Measurements from ENCODE around the gene QDPR. TPM values are rescaled to one million over a fixed set of nuclear protein-coding genes. Genes with fewer than 3 reads are reported as not detected.

Gene QDPR
- total and polyA plus RNA-seq, 7 experiments from 2014 or later, result 11.8 to 50.5 (median 24.3) TPM

GRCh38 chr4:17482716-17483115 lies 29.2 kb downstream of the QDPR start:
- Mint-ChIP-seq H3K36me3 (peaks cover 8 to 31% (median 18%) of the 10 kb centered on the region in 5 donors), H3K9me3 (peaks cover 0 to 4% (median 0%) of the 10 kb centered on the region in 11 donors), H3K4me1 (no peaks in the 10 kb centered on the region), H3K27ac (no peak overlapping the region), H3K27me3 (no peaks in the 10 kb centered on the region), H3K4me3 (no peak overlapping the region)
- Histone ChIP-seq H3K4me3 (ENCODE audit: low read length) (no peak overlapping the region), H3K27me3 (ENCODE audit: control insufficient read depth in 2 of 2, insufficient read depth in 2 of 2, low read length in 2 of 2) (no peaks in the 10 kb centered on the region), H3K36me3 (ENCODE audit: control insufficient read depth in 2 of 3, insufficient read depth in 3 of 3, low read length in 3 of 3) (peaks cover 0 to 47% (median 10%) of the 10 kb centered on the region in 3 experiments), H3K9me3 (ENCODE audit: control insufficient read depth in 2 of 3, low read length in 3 of 3) (peaks cover 0 to 9% (median 0%) of the 10 kb centered on the region in 3 experiments), H3K4me1 (ENCODE audit: control insufficient read depth in 2 of 2, insufficient read depth in 2 of 2, low read length in 2 of 2) (no peaks in the 10 kb centered on the region), H3K27ac (ENCODE audit: low read depth, low read length) (no peak overlapping the region)
- ATAC-seq (no peak), DNase-seq (no peak)
- intact Hi-C loops (cut with micrococcal nuclease), result no loop called here
- ChIA-PET CTCF (no interaction called here), POLR2A (no interaction called here)

DNA sequence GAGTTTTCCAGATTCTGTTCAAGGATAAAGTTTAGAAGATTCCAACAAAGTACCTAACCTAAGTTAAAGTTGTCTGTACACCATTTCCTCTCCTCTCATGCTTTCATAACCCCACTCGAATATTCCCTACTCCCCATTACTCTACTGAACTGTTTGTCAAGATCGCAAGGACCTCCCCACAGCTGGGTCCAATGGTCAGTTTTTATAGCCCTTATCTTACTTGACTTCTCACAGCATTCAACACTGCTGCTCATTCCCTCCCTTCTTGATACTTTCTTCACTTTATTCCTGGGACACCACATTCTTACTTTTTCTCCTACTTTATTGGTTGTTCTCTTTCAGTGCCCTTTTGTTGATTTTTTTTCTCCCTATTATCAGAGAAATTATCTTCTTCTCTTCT lies 30.9 kb downstream of the QDPR start:
- Histone ChIP-seq H3K36me3 (ENCODE audit: control insufficient read depth in 2 of 3, insufficient read depth in 3 of 3, low read length in 3 of 3) (peaks cover 0 to 30% (median 0%) of the 10 kb centered on the region in 3 experiments), H3K4me1 (ENCODE audit: control insufficient read depth in 2 of 2, insufficient read depth in 2 of 2, low read length in 2 of 2) (no peaks in the 10 kb centered on the region), H3K27ac (ENCODE audit: low read depth, low read length) (no peak overlapping the region), H3K4me3 (ENCODE audit: low read length) (no peak overlapping the region), H3K27me3 (ENCODE audit: control insufficient read depth in 2 of 2, insufficient read depth in 2 of 2, low read length in 2 of 2) (no peaks in the 10 kb centered on the region), H3K9me3 (ENCODE audit: control insufficient read depth in 2 of 3, low read length in 3 of 3) (peaks cover 0 to 9% (median 0%) of the 10 kb centered on the region in 3 experiments)
- DNase-seq, result no peak
- Mint-ChIP-seq H3K4me3 (no peak overlapping the region), H3K9me3 (peaks cover 0 to 4% (median 0%) of the 10 kb centered on the region in 11 donors), H3K27me3 (no peaks in the 10 kb centered on the region), H3K27ac (no peak overlapping the region), H3K4me1 (peaks cover 0 to 5% (median 0%) of the 10 kb centered on the region in 7 donors), H3K36me3 (peaks cover 3 to 22% (median 9%) of the 10 kb centered on the region in 5 donors)
- ChIA-PET POLR2A (no interaction called here), CTCF (no interaction called here)
- no peak for ATAC-seq
- intact Hi-C loops (cut with micrococcal nuclease), result no loop called here

DNA sequence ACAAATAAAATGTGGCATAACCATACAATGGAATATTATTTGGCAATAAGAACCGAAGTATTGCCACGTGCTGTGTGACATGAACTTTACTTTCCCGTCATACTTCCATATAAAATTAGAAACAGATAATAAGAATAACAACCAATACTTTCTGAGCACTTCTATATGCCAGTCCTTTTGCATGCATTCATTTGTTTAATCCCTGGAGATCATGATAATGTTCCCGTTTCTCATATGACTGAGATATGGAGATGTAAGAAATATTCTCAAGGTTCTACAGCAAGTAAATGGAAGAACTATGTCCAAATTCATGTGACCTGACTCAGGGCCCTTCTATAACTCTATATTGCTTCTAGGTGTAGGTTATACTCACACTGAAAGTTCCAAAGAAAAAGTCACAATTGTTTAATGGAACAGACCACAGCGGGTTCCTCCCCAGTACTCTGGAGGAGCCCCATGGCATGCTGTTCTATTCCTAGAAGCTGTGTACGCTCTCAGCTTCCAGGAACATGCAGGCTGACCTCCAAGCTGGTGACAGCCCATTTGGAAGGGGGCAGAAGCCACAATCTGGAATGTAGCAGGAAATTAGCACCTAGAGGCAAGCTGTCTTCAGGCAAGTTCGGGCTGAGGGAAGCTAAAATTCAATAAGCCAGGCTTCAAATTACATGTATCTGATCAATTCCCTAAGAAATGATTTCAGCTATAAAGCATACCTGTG lies 31.5 kb downstream of the QDPR start:
- Histone ChIP-seq H3K36me3 (ENCODE audit: control insufficient read depth in 2 of 3, insufficient read depth in 3 of 3, low read length in 3 of 3) (peaks cover 0 to 27% (median 0%) of the 10 kb centered on the region in 3 experiments), H3K4me3 (ENCODE audit: low read length) (no peak overlapping the region), H3K27me3 (ENCODE audit: control insufficient read depth in 2 of 2, insufficient read depth in 2 of 2, low read length in 2 of 2) (no peaks in the 10 kb centered on the region), H3K4me1 (ENCODE audit: control insufficient read depth in 2 of 2, insufficient read depth in 2 of 2, low read length in 2 of 2) (no peaks in the 10 kb centered on the region), H3K27ac (ENCODE audit: low read depth, low read length) (no peak overlapping the region), H3K9me3 (ENCODE audit: control insufficient read depth in 2 of 3, low read length in 3 of 3) (peaks cover 0 to 9% (median 0%) of the 10 kb centered on the region in 3 experiments)
- peaks cover 0 to 4% (median 0%) of the 10 kb centered on the region in 11 donors for H3K9me3 Mint-ChIP-seq
- ATAC-seq (no peak), DNase-seq (no peak)
- H3K4me1 Mint-ChIP-seq, result peaks cover 0 to 5% (median 0%) of the 10 kb centered on the region in 7 donors
- no peak overlapping the region for H3K27ac Mint-ChIP-seq
- ChIA-PET POLR2A (no interaction called here), CTCF (no interaction called here)
- no peaks in the 10 kb centered on the region for H3K27me3 Mint-ChIP-seq
- no peak overlapping the region for H3K4me3 Mint-ChIP-seq
- peaks cover 2 to 19% (median 7%) of the 10 kb centered on the region in 5 donors for H3K36me3 Mint-ChIP-seq
- intact Hi-C loops (cut with micrococcal nuclease), result no loop called here

- ChIA-PET CTCF (no interaction called here), POLR2A (no interaction called here)
- H3K36me3 ChIP-seq (ENCODE audit: control insufficient read depth in 2 of 3, insufficient read depth in 3 of 3, low read length in 3 of 3), result peaks cover 0 to 17% (median 0%) of the 10 kb centered on the region in 3 experiments
- H3K4me3 Mint-ChIP-seq, result no peak overlapping the region
- H3K27me3 Mint-ChIP-seq, result no peaks in the 10 kb centered on the region
- H3K4me3 ChIP-seq (ENCODE audit: low read length), result no peak overlapping the region
- peaks cover 0 to 5% (median 0%) of the 10 kb centered on the region in 5 donors for H3K36me3 Mint-ChIP-seq
- peak overlapping the region in 1 of 9 donors; percentile 3 for H3K27ac Mint-ChIP-seq
- intact Hi-C loops (cut with micrococcal nuclease), result no loop called here
- no peaks in the 10 kb centered on the region for H3K27me3 ChIP-seq (ENCODE audit: control insufficient read depth in 2 of 2, insufficient read depth in 2 of 2, low read length in 2 of 2)
- ATAC-seq (no peak), DNase-seq (no peak)
- no peaks in the 10 kb centered on the region for H3K4me1 ChIP-seq (ENCODE audit: control insufficient read depth in 2 of 2, insufficient read depth in 2 of 2, low read length in 2 of 2)
- peaks cover 0 to 5% (median 0%) of the 10 kb centered on the region in 7 donors for H3K4me1 Mint-ChIP-seq
- no peak overlapping the region for H3K27ac ChIP-seq (ENCODE audit: low read depth, low read length)
- H3K9me3 ChIP-seq (ENCODE audit: control insufficient read depth in 2 of 3, low read length in 3 of 3), result peaks cover 0 to 9% (median 0%) of the 10 kb centered on the region in 3 experiments
- H3K9me3 Mint-ChIP-seq, result no peaks in the 10 kb centered on the region
These were observed 34.0 kb downstream of the QDPR start for GRCh38 chr4:17477774-17478472.

GRCh38 chr4:17476853-17477252 lies 35.0 kb downstream of the QDPR start:
- no peak for DNase-seq
- H3K4me3 ChIP-seq (ENCODE audit: low read length), result no peak overlapping the region
- H3K4me1 ChIP-seq (ENCODE audit: control insufficient read depth in 2 of 2, insufficient read depth in 2 of 2, low read length in 2 of 2), result no peaks in the 10 kb centered on the region
- Mint-ChIP-seq H3K36me3 (peaks cover 0 to 5% (median 0%) of the 10 kb centered on the region in 5 donors), H3K4me1 (peaks cover 0 to 5% (median 0%) of the 10 kb centered on the region in 7 donors), H3K27ac (no peak overlapping the region), H3K4me3 (no peak overlapping the region), H3K9me3 (no peaks in the 10 kb centered on the region), H3K27me3 (no peaks in the 10 kb centered on the region)
- POLR2A ChIA-PET, result no interaction called here
- H3K36me3 ChIP-seq (ENCODE audit: control insufficient read depth in 2 of 3, insufficient read depth in 3 of 3, low read length in 3 of 3), result peaks cover 0 to 7% (median 0%) of the 10 kb centered on the region in 3 experiments
- intact Hi-C loops (cut with micrococcal nuclease), result no loop called here
- ATAC-seq, result peak; percentile 45
- H3K9me3 ChIP-seq (ENCODE audit: control insufficient read depth in 2 of 3, low read length in 3 of 3), result peaks cover 0 to 8% (median 0%) of the 10 kb centered on the region in 3 experiments
- CTCF ChIA-PET, result interaction anchor here (0.7 kb wide), 1 partner anchor 1103 kb away, joined by 7 read pairs; no protein-coding TSS in a partner anchor
- no peaks in the 10 kb centered on the region for H3K27me3 ChIP-seq (ENCODE audit: control insufficient read depth in 2 of 2, insufficient read depth in 2 of 2, low read length in 2 of 2)
- H3K27ac ChIP-seq (ENCODE audit: low read depth, low read length), result no peak overlapping the region

- Mint-ChIP-seq H3K27ac (no peak overlapping the region), H3K9me3 (no peaks in the 10 kb centered on the region), H3K36me3 (peaks cover 0 to 12% (median 5%) of the 10 kb centered on the region in 5 donors), H3K4me1 (peaks cover 0 to 5% (median 0%) of the 10 kb centered on the region in 7 donors), H3K27me3 (no peaks in the 10 kb centered on the region), H3K4me3 (no peak overlapping the region)
- Histone ChIP-seq H3K36me3 (ENCODE audit: control insufficient read depth in 2 of 3, insufficient read depth in 3 of 3, low read length in 3 of 3) (no peaks in the 10 kb centered on the region), H3K9me3 (ENCODE audit: control insufficient read depth in 2 of 3, low read length in 3 of 3) (no peaks in the 10 kb centered on the region), H3K4me3 (ENCODE audit: low read length) (no peak overlapping the region), H3K27me3 (ENCODE audit: control insufficient read depth in 2 of 2, insufficient read depth in 2 of 2, low read length in 2 of 2) (no peaks in the 10 kb centered on the region), H3K4me1 (ENCODE audit: control insufficient read depth in 2 of 2, insufficient read depth in 2 of 2, low read length in 2 of 2) (no peaks in the 10 kb centered on the region), H3K27ac (ENCODE audit: low read depth, low read length) (no peak overlapping the region)
- DNase-seq (no peak), ATAC-seq (no peak)
- ChIA-PET POLR2A (no interaction called here), CTCF (no interaction called here)
- intact Hi-C loops (cut with micrococcal nuclease), result no loop called here
These were observed 36.4 kb downstream of the QDPR start for GRCh38 chr4:17475481-17475880.

All from naive thymus-derived CD4-positive, alpha-beta T cell (primary cell).